ENCODE measurements around the gene CCDC14. TPM values are rescaled to one million over a fixed set of nuclear protein-coding genes. Genes with fewer than 3 reads are reported as not detected.
"Not testable (repeated sequence)": the region's sequence is repeated elsewhere in the genome, so short reads cannot be mapped to it uniquely, and the experiment has no call there.

CCDC14 gene
- total and polyA plus RNA-seq, 5 donors from 2014 or later: 4.1 to 50.5 (median 9.0) TPM

DNA sequence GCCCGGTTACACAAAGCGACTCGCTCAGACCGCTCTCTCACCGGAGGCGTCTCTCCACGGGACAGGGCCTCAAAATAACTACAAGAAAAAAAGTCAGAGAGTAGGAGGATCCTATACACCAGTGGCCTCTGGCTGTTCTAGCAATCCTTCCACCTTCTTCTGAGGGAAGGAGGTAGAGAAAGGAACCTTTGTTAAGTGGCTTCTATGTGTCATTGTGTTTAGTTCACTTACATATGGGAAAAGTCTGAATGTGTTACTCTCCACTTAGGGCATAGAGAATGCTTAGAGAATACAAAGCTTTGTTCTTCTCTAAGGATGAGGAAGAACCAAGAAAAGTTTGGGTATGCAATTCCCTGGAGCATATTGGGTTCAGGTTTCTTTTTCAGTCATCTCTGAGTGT is 15.9 kb upstream of the CCDC14 start:
- H3K36me3 Mint-ChIP-seq; H3K27ac ChIP-seq (ENCODE audit: insufficient read depth, low read length, poor library complexity, severe bottlenecking); H3K4me1 ChIP-seq (ENCODE audit: control insufficient read depth, insufficient read depth, low read length, poor library complexity, severe bottlenecking); H3K36me3 ChIP-seq (ENCODE audit: control insufficient read depth, insufficient read depth, low read length); DNase-seq; H3K4me3 ChIP-seq (ENCODE audit: low read depth, low read length); H3K4me3 Mint-ChIP-seq; H3K9me3 Mint-ChIP-seq; H3K27ac Mint-ChIP-seq; H3K9me3 ChIP-seq (ENCODE audit: control insufficient read depth in 2 of 2, low read length in 2 of 2); H3K4me1 Mint-ChIP-seq; H3K27me3 ChIP-seq (ENCODE audit: control insufficient read depth, insufficient read depth, low read length); ATAC-seq (ENCODE audit: low read depth in 2 of 2): not testable (repeated sequence)
- H3K27me3 Mint-ChIP-seq: peaks cover 32% of the 10 kb centered on the region

DNA sequence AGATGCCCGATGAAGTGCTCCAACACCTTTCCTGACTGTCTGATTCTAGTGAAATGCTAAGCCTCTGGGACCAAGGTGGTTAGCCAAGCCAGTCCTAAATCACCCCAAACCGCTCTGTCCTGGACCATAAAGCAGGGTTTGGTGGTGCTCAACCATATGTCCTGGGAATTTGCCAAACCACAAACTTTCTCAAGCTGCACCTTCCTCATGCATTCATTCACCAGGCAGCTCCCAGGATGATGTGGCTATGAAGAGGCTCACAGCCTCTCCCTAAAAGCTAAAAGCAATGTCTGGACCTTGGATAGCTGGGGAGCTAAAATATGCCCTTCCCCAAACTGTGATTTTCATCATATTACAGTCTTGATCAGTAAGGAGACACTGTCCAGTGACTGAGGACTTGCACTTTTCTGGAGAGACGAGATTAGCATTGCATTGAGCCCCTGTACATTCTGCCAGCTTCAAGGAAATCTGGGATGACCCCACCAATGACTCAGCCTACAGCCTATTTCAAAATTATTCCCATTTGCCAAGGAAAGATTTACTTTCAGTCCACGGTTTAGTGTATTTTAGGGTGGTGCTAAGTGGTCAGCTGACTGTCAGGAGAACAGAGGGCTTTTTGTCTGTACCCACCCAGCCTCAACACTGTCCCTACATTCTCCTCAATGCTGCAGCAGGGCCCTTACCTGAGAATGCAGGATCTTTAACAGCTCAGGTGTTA is 15.3 kb upstream of the CCDC14 start:
- H3K9me3 Mint-ChIP-seq; H3K36me3 Mint-ChIP-seq; H3K9me3 ChIP-seq (ENCODE audit: control insufficient read depth in 2 of 2, low read length in 2 of 2); ATAC-seq (ENCODE audit: low read depth in 2 of 2); H3K4me3 ChIP-seq (ENCODE audit: low read depth, low read length); H3K4me3 Mint-ChIP-seq; H3K27ac Mint-ChIP-seq; H3K27ac ChIP-seq (ENCODE audit: insufficient read depth, low read length, poor library complexity, severe bottlenecking); H3K4me1 Mint-ChIP-seq; DNase-seq; H3K36me3 ChIP-seq (ENCODE audit: control insufficient read depth, insufficient read depth, low read length); H3K4me1 ChIP-seq (ENCODE audit: control insufficient read depth, insufficient read depth, low read length, poor library complexity, severe bottlenecking): not testable (repeated sequence)
- peaks cover 37% of the 10 kb centered on the region for H3K27me3 Mint-ChIP-seq
- peaks cover 13% of the 10 kb centered on the region for H3K27me3 ChIP-seq (ENCODE audit: control insufficient read depth, insufficient read depth, low read length)

DNA sequence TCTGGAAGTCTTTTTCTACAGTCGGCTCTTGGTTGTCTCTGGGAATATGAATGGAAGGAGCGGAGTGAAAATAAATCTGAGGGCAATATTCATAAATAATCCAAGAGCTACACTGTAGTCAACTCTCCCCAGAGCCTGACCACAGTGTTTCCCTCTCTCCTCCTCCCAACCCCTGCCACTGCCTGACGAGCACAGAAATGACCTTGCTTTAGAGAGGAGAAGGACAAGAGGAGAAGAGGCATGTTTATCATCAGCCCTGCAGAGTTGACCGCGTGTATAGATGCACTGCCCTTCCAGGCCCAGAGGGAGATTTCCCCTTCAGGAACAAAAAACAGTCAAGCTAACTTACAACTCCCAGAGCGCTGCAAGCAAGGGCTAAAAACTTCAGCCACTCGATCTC is 14.0 kb upstream of the CCDC14 start:
- H3K4me1 Mint-ChIP-seq; H3K27me3 ChIP-seq (ENCODE audit: control insufficient read depth, insufficient read depth, low read length); H3K9me3 Mint-ChIP-seq; H3K9me3 ChIP-seq (ENCODE audit: control insufficient read depth in 2 of 2, low read length in 2 of 2); H3K4me1 ChIP-seq (ENCODE audit: control insufficient read depth, insufficient read depth, low read length, poor library complexity, severe bottlenecking); H3K4me3 ChIP-seq (ENCODE audit: low read depth, low read length); H3K36me3 ChIP-seq (ENCODE audit: control insufficient read depth, insufficient read depth, low read length); H3K27ac Mint-ChIP-seq; H3K4me3 Mint-ChIP-seq; H3K36me3 Mint-ChIP-seq; ATAC-seq (ENCODE audit: low read depth in 2 of 2); DNase-seq; H3K27ac ChIP-seq (ENCODE audit: insufficient read depth, low read length, poor library complexity, severe bottlenecking): not testable (repeated sequence)
- H3K27me3 Mint-ChIP-seq: peaks cover 41% of the 10 kb centered on the region

DNA sequence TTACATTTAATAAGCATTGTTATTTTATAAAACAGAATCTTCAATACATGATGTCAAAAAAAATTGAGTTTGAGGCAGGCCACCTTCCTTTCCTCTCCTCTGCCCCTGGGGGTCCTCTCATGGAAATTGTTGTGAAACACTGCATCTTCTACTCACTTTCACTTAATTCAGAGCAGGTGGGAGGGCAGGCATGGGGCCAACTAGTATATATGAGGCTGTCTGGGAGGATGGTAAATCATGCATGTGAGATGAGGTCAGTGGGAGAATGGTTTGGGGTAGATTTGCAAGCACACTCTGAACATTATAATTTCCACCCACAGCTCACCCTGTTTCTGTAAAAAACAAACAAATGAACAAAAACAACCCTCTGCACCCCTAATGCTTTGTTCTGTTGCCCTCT is 10.4 kb upstream of the CCDC14 start:
- peaks cover 46% of the 10 kb centered on the region for H3K27me3 Mint-ChIP-seq

DNA sequence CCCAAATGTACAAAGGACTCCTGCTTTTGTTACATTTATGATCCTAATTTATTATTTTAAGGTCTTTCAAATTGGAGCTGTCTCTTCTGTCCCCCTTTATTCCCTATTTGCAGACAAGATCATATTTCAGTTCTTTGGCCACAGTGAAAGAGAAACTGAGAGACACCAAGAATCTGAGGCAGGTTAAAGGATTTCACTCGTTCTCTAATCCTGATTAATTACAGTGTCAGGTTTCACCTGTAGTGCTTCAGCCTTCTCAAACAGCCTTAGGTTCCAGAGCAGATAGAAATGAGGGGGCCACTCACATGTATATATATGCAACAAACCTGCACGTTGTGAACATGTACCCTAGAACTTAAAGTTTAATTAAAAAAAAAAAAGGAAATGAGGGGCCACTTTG is 6.2 kb upstream of the CCDC14 start:
- H3K4me3 ChIP-seq (ENCODE audit: low read depth, low read length); H3K27ac ChIP-seq (ENCODE audit: insufficient read depth, low read length, poor library complexity, severe bottlenecking); ATAC-seq (ENCODE audit: low read depth in 2 of 2); H3K36me3 ChIP-seq (ENCODE audit: control insufficient read depth, insufficient read depth, low read length); H3K36me3 Mint-ChIP-seq; H3K27ac Mint-ChIP-seq; DNase-seq; H3K4me1 Mint-ChIP-seq; H3K9me3 ChIP-seq (ENCODE audit: control insufficient read depth in 2 of 2, low read length in 2 of 2); H3K9me3 Mint-ChIP-seq; H3K4me3 Mint-ChIP-seq; H3K4me1 ChIP-seq (ENCODE audit: control insufficient read depth, insufficient read depth, low read length, poor library complexity, severe bottlenecking): not testable (repeated sequence)
- H3K27me3 ChIP-seq (ENCODE audit: control insufficient read depth, insufficient read depth, low read length): peaks cover 22% of the 10 kb centered on the region
- H3K27me3 Mint-ChIP-seq: peaks cover 44% of the 10 kb centered on the region

More for the DNA sequence above, 10.4 kb upstream of the CCDC14 start:
- H3K9me3 ChIP-seq (ENCODE audit: control insufficient read depth in 2 of 2, low read length in 2 of 2): no peaks in the 10 kb centered on the region
- no peak for ATAC-seq (ENCODE audit: low read depth in 2 of 2)
- Mint-ChIP-seq H3K4me3 (no peak overlapping the region), H3K27ac (no peak overlapping the region), H3K36me3 (no peaks in the 10 kb centered on the region), H3K4me1 (no peaks in the 10 kb centered on the region), H3K9me3 (peaks cover 0 to 3% (median 0%) of the 10 kb centered on the region in 7 donors)
- peaks cover 19% of the 10 kb centered on the region for H3K27me3 ChIP-seq (ENCODE audit: control insufficient read depth, insufficient read depth, low read length)
- no peaks in the 10 kb centered on the region for H3K4me1 ChIP-seq (ENCODE audit: control insufficient read depth, insufficient read depth, low read length, poor library complexity, severe bottlenecking)
- H3K27ac ChIP-seq (ENCODE audit: insufficient read depth, low read length, poor library complexity, severe bottlenecking): no peak overlapping the region
- H3K4me3 ChIP-seq (ENCODE audit: low read depth, low read length): no peak overlapping the region
- no peaks in the 10 kb centered on the region for H3K36me3 ChIP-seq (ENCODE audit: control insufficient read depth, insufficient read depth, low read length)
- no peak for DNase-seq

DNA sequence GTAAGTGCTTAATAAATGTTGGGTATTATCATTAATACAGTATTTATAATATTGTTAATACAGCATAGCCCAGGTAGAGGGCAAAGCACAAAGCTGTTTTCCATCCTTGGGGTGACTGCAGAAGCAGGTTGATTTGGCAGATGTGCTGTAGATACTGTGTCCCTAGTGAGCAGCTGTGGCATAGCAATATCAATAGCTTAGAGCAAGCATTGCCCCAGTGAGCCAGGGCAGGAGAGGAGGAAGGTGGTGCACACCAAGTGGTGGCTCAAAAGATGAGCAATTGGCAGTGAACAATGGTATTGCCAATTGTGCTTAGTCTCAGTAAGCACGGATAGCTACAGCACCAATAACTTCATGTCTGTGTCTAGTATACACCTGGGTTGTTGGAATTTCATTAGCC is 5.8 kb upstream of the CCDC14 start:
- H3K4me1 Mint-ChIP-seq; DNase-seq; H3K9me3 Mint-ChIP-seq; H3K27ac Mint-ChIP-seq; H3K36me3 Mint-ChIP-seq; H3K27ac ChIP-seq (ENCODE audit: insufficient read depth, low read length, poor library complexity, severe bottlenecking); H3K4me3 ChIP-seq (ENCODE audit: low read depth, low read length); H3K36me3 ChIP-seq (ENCODE audit: control insufficient read depth, insufficient read depth, low read length); H3K4me1 ChIP-seq (ENCODE audit: control insufficient read depth, insufficient read depth, low read length, poor library complexity, severe bottlenecking); H3K9me3 ChIP-seq (ENCODE audit: control insufficient read depth in 2 of 2, low read length in 2 of 2); H3K4me3 Mint-ChIP-seq: not testable (repeated sequence)
- H3K27me3 Mint-ChIP-seq: peaks cover 43% of the 10 kb centered on the region
- peak; percentile 67 to 69 for ATAC-seq (ENCODE audit: low read depth in 2 of 2)
- H3K27me3 ChIP-seq (ENCODE audit: control insufficient read depth, insufficient read depth, low read length): peaks cover 20% of the 10 kb centered on the region

DNA sequence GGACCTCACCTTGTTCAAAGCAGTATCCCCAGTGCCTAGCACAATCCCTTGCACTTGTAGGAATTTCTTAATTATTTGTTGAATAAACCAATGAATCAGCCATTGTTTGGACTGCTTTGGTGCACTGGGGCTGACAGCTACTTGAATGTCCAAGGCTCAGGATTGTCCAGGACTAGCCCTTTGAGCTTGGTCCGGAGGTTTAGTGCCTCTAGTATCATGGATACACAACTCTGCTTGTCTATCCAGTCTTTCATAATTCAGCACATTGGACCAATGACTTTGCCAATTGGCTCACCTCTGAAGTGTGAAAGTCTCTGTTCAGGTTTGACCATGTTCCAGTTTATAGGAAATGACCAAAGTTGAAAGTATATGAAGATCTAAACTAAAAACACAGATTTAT is 3.8 kb upstream of the CCDC14 start:
- peaks cover 30% of the 10 kb centered on the region for H3K27me3 Mint-ChIP-seq

DNA sequence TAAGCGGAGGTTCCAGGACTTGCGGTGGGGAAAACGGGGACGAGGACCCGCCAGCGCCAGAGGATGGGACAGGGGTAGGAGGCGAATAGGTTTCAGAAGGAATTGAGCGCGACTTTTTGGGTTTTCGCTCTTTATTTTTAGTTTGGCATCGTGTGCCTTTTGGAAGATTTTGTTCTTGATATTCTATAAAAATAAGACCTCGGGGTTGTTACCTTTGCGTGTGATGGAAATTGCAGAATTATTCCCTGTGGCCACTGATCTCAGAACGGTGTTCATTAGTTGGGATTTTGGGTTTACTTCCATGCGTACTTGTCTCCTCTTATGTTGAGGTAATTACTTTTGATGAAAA is 453 bp upstream of the CCDC14 start:
- Mint-ChIP-seq H3K27me3 (peaks cover 13% of the 10 kb centered on the region), H3K4me3 (peak overlapping the region; percentile 97 to 98 (median 97)), H3K4me1 (peaks cover 4 to 32% (median 27%) of the 10 kb centered on the region in 4 donors), H3K36me3 (no peaks in the 10 kb centered on the region), H3K27ac (peak overlapping the region; percentile 95 to 99 (median 97)), H3K9me3 (no peaks in the 10 kb centered on the region)
- Histone ChIP-seq H3K27me3 (ENCODE audit: control insufficient read depth, insufficient read depth, low read length) (peaks cover 3% of the 10 kb centered on the region), H3K9me3 (ENCODE audit: control insufficient read depth in 2 of 2, low read length in 2 of 2) (no peaks in the 10 kb centered on the region), H3K36me3 (ENCODE audit: control insufficient read depth, insufficient read depth, low read length) (no peaks in the 10 kb centered on the region), H3K4me3 (ENCODE audit: low read depth, low read length) (peak overlapping the region; percentile 92), H3K27ac (ENCODE audit: insufficient read depth, low read length, poor library complexity, severe bottlenecking) (peak overlapping the region; percentile 66), H3K4me1 (ENCODE audit: control insufficient read depth, insufficient read depth, low read length, poor library complexity, severe bottlenecking) (peaks cover 18% of the 10 kb centered on the region)
- DNase-seq (no peak), ATAC-seq (ENCODE audit: low read depth in 2 of 2) (no peak)

More for the DNA sequence above, 3.8 kb upstream of the CCDC14 start:
- peaks cover 12% of the 10 kb centered on the region for H3K27me3 ChIP-seq (ENCODE audit: control insufficient read depth, insufficient read depth, low read length)
- DNase-seq; H3K27ac ChIP-seq (ENCODE audit: insufficient read depth, low read length, poor library complexity, severe bottlenecking); H3K36me3 ChIP-seq (ENCODE audit: control insufficient read depth, insufficient read depth, low read length); H3K9me3 Mint-ChIP-seq; H3K4me3 ChIP-seq (ENCODE audit: low read depth, low read length); H3K9me3 ChIP-seq (ENCODE audit: control insufficient read depth in 2 of 2, low read length in 2 of 2); H3K4me1 ChIP-seq (ENCODE audit: control insufficient read depth, insufficient read depth, low read length, poor library complexity, severe bottlenecking); H3K27ac Mint-ChIP-seq; ATAC-seq (ENCODE audit: low read depth in 2 of 2); H3K36me3 Mint-ChIP-seq: not testable (repeated sequence)
- Mint-ChIP-seq H3K4me1 (peaks cover 0 to 11% (median 9%) of the 10 kb centered on the region in 4 donors), H3K4me3 (peak overlapping the region in 1 of 4 donors; percentile 39)
